HG02852 (cell line): Measurements from ENCODE around the gene SIDT2.
"Not testable (repeated sequence)": the region's sequence is repeated elsewhere in the genome, so short reads cannot be mapped to it uniquely, and the experiment has no call there.

Experiments
- ATAC-seq: cut with Tn5 transposase; IDR thresholded peaks from one replicate; pipeline ENCODE4 v1.9.1; 2021; ENCODE audit warnings: mild to moderate bottlenecking, moderate library complexity; ENCODE audit not compliant: unreplicated experiment

The SIDT2 gene

GRCh38 chr11:117202386-117203068 is 24.0 kb downstream of the SIDT2 start:
- no peak for ATAC-seq

- no peak for ATAC-seq
Observed at GRCh38 chr11:117203069-117203407, 24.5 kb downstream of the SIDT2 start.

GRCh38 chr11:117204283-117205080 is 25.9 kb downstream of the SIDT2 start:
- no peak for ATAC-seq

GRCh38 chr11:117205211-117205818 is 26.8 kb downstream of the SIDT2 start:
- no peak for ATAC-seq

- not testable (repeated sequence) for ATAC-seq
Observed at GRCh38 chr11:117206111-117206510, 27.6 kb downstream of the SIDT2 start.

- ATAC-seq, result not testable (repeated sequence)
Observed at GRCh38 chr11:117206859-117207258, 28.3 kb downstream of the SIDT2 start.

GRCh38 chr11:117207481-117207880 is 28.9 kb downstream of the SIDT2 start:
- not testable (repeated sequence) for ATAC-seq

- not testable (repeated sequence) for ATAC-seq
Observed at GRCh38 chr11:117208710-117209109, 30.2 kb downstream of the SIDT2 start.

- ATAC-seq, result not testable (repeated sequence)
Observed at GRCh38 chr11:117209351-117210125, 31.0 kb downstream of the SIDT2 start.

GRCh38 chr11:117210620-117211019 is 32.1 kb downstream of the SIDT2 start:
- no peak for ATAC-seq

- ATAC-seq, result no peak
Observed at GRCh38 chr11:117212697-117213355, 34.3 kb downstream of the SIDT2 start.

- no peak for ATAC-seq
Observed at GRCh38 chr11:117214404-117215110, 36.0 kb downstream of the SIDT2 start.

GRCh38 chr11:117217141-117218084 is 38.9 kb downstream of the SIDT2 start:
- ATAC-seq, result no peak

GRCh38 chr11:117218133-117218915 is 39.8 kb downstream of the SIDT2 start:
- ATAC-seq, result no peak

GRCh38 chr11:117219001-117219400 is 40.5 kb downstream of the SIDT2 start:
- ATAC-seq, result no peak

GRCh38 chr11:117219455-117219854 is 40.9 kb downstream of the SIDT2 start:
- ATAC-seq, result no peak

GRCh38 chr11:117219995-117220394 is 41.5 kb downstream of the SIDT2 start:
- no peak for ATAC-seq

GRCh38 chr11:117220568-117220967 is 42.0 kb downstream of the SIDT2 start:
- no peak for ATAC-seq
